NOMO-1 treated with DMSO at 0.1 percent for 48 hours (cell line): ENCODE data around the gene THOC6.
"Not testable (repeated sequence)": the region's sequence is repeated elsewhere in the genome, so short reads cannot be mapped to it uniquely, and the experiment has no call there.

Experiments
- DNase-seq: peaks from one replicate; lab custom pipeline; 2025; ENCODE audit not compliant: unreplicated experiment; lab: John Stamatoyannopoulos, UW

THOC6 gene

GRCh38 chr16:3069146-3069545 is 45.3 kb downstream of the THOC6 start:
- not testable (repeated sequence) for DNase-seq

- DNase-seq, result no peak
Measured at GRCh38 chr16:3070608-3071111, 46.8 kb downstream of the THOC6 start.

- DNase-seq, result no peak
Measured at GRCh38 chr16:3071655-3072054, 47.8 kb downstream of the THOC6 start.

- not testable (repeated sequence) for DNase-seq
Measured at GRCh38 chr16:3072148-3072547, 48.3 kb downstream of the THOC6 start.

- DNase-seq, result peak; percentile 24
Measured at GRCh38 chr16:3072576-3073263, 48.9 kb downstream of the THOC6 start.

GRCh38 chr16:3073448-3073847 is 49.6 kb downstream of the THOC6 start:
- DNase-seq, result no peak

GRCh38 chr16:3074860-3075522 is 51.2 kb downstream of the THOC6 start:
- DNase-seq, result peak; percentile 45

GRCh38 chr16:3075523-3075915 is 51.7 kb downstream of the THOC6 start:
- no peak for DNase-seq

GRCh38 chr16:3075946-3076345 is 52.1 kb downstream of the THOC6 start:
- DNase-seq, result not testable (repeated sequence)

GRCh38 chr16:3076577-3076976 is 52.7 kb downstream of the THOC6 start:
- no peak for DNase-seq
